ENCODE data around the gene NCR3LG1.
A peak's percentile ranks its signal among the peaks of the same experiment; 100 is the strongest.

Gene NCR3LG1

GRCh38 chr11:17383461-17383860 is 31.9 kb downstream of the NCR3LG1 start:
- TF ChIP-seq MYC (IDR thresholded peaks at IDR 0.05; ENCODE audit: low read depth, low read length) = no peak
- DNase-seq (ENCODE audit: low read depth) = no peak
- no peak overlapping the region for H3K4me3 ChIP-seq (ENCODE audit: low read depth, low read length)

- no peak overlapping the region for H3K4me3 ChIP-seq (ENCODE audit: low read depth, low read length)
- TF ChIP-seq POLR2A (IDR thresholded peaks at IDR 0.05; ENCODE audit: extremely low read depth, insufficient read length) (no peak), CTCF (IDR thresholded peaks at IDR 0.05; ENCODE audit: low read depth, low read length) (peak; percentile 85)
- DNase-seq (ENCODE audit: low read depth) = peak; percentile 87
Measured at GRCh38 chr11:17384002-17384511, 32.5 kb downstream of the NCR3LG1 start.

GRCh38 chr11:17385492-17385891 is 33.9 kb downstream of the NCR3LG1 start:
- no peak overlapping the region for H3K4me3 ChIP-seq (ENCODE audit: low read depth, low read length)
- DNase-seq (ENCODE audit: low read depth) = no peak
- no peak for TF ChIP-seq MYC (IDR thresholded peaks at IDR 0.05; ENCODE audit: low read depth, low read length)
- no peak for TF ChIP-seq POLR2A (IDR thresholded peaks at IDR 0.05; ENCODE audit: extremely low read depth, insufficient read length)
- no peak for TF ChIP-seq CTCF (IDR thresholded peaks at IDR 0.05; ENCODE audit: low read depth, low read length)
- no peak for TF ChIP-seq MAX (IDR thresholded peaks at IDR 0.05; ENCODE audit: low read depth, low read length)

- H3K4me3 ChIP-seq (ENCODE audit: low read depth, low read length) = no peak overlapping the region
- TF ChIP-seq CTCF (IDR thresholded peaks at IDR 0.05; ENCODE audit: low read depth, low read length) (no peak), MAX (IDR thresholded peaks at IDR 0.05; ENCODE audit: low read depth, low read length) (no peak), MYC (IDR thresholded peaks at IDR 0.05; ENCODE audit: low read depth, low read length) (no peak), POLR2A (IDR thresholded peaks at IDR 0.05; ENCODE audit: extremely low read depth, insufficient read length) (no peak)
- DNase-seq (ENCODE audit: low read depth) = no peak
Measured at GRCh38 chr11:17385926-17386325, 34.3 kb downstream of the NCR3LG1 start.

GRCh38 chr11:17386331-17387084 is 34.9 kb downstream of the NCR3LG1 start:
- no peak overlapping the region for H3K4me3 ChIP-seq (ENCODE audit: low read depth, low read length)
- TF ChIP-seq MYC (IDR thresholded peaks at IDR 0.05; ENCODE audit: low read depth, low read length) = peak; percentile 56
- peak; percentile 69 for TF ChIP-seq MAX (IDR thresholded peaks at IDR 0.05; ENCODE audit: low read depth, low read length)
- peak; percentile 71 for TF ChIP-seq CTCF (IDR thresholded peaks at IDR 0.05; ENCODE audit: low read depth, low read length)
- TF ChIP-seq POLR2A (IDR thresholded peaks at IDR 0.05; ENCODE audit: extremely low read depth, insufficient read length) = no peak
- DNase-seq (ENCODE audit: low read depth) = peak; percentile 73

- H3K4me3 ChIP-seq (ENCODE audit: low read depth, low read length) = no peak overlapping the region
- no peak for TF ChIP-seq MAX (IDR thresholded peaks at IDR 0.05; ENCODE audit: low read depth, low read length)
- no peak for TF ChIP-seq POLR2A (IDR thresholded peaks at IDR 0.05; ENCODE audit: extremely low read depth, insufficient read length)
- TF ChIP-seq CTCF (IDR thresholded peaks at IDR 0.05; ENCODE audit: low read depth, low read length) = no peak
- no peak for TF ChIP-seq MYC (IDR thresholded peaks at IDR 0.05; ENCODE audit: low read depth, low read length)
Measured at GRCh38 chr11:17387254-17387653, 35.7 kb downstream of the NCR3LG1 start.

More at GRCh38 chr11:17387254-17387653, 35.7 kb downstream of the NCR3LG1 start:
- DNase-seq (ENCODE audit: low read depth) = no peak

Data from NB4 (cell line).